Activated B cell treated with CpG ODN at 0.5 μM for 24 hours (primary cell): Measurements from ENCODE around the gene EP400. TPM values are rescaled to one million over a fixed set of nuclear protein-coding genes. Genes with fewer than 3 reads are reported as not detected.

ENCODE experiments used
- ATAC-seq: fragments of 200-7000 bp; cut with Tn5 transposase; one replicate; pipeline ENCODE4 v1.10.0; 2021; ENCODE audit warnings: low read depth, mild to moderate bottlenecking, moderate library complexity
- CTCF ChIA-PET: fragments of 350-600 bp; sonication (Branson Sonifier 250); formaldehyde crosslinking; loops from one replicate; lab custom pipeline; 2021; ENCODE audit warnings: antibody characterized with exemption; lab: Charles Lee
- POLR2A ChIA-PET: fragments of 350-600 bp; sonication (Branson Sonifier 250); formaldehyde crosslinking; loops from one replicate; lab custom pipeline; 2021; ENCODE audit warnings: antibody characterized with exemption; lab: Charles Lee
- DNase-seq: peaks from one replicate; pipeline ENCODE4 v3.0.0; 2022
- H3K27ac Mint-ChIP-seq: one replicate; pipeline ENCODE4 v1.8.0; 2020; ENCODE audit warnings: mixed read lengths
- H3K27me3 Mint-ChIP-seq: one replicate; pipeline ENCODE4 v1.8.0; 2021; ENCODE audit warnings: mixed read lengths
- H3K36me3 Mint-ChIP-seq: one replicate; pipeline ENCODE4 v1.8.0; 2021; ENCODE audit warnings: low read depth, mixed read lengths
- H3K4me1 Mint-ChIP-seq: one replicate; pipeline ENCODE4 v1.8.0; 2021; ENCODE audit warnings: mixed read lengths
- H3K4me3 Mint-ChIP-seq: one replicate; pipeline ENCODE4 v1.8.0; 2020; ENCODE audit warnings: mild to moderate bottlenecking, mixed read lengths
- H3K9me3 Mint-ChIP-seq: one replicate; pipeline ENCODE4 v1.8.0; 2020; ENCODE audit warnings: mixed read lengths
- intact Hi-C: fragments of 100-400 bp; cut with micrococcal nuclease; formaldehyde crosslinking; loops from one replicate; pipeline ENCODE4 v1.15.1; 2024
- total RNA-seq: library from RNA; stranded (reverse); gene quantifications from 2 replicates; pipeline ENCODE4 v1.2.3, GENCODE V29; 2022
- TF ChIP-seq, protein P1 (sequence below): fragments of 200-600 bp; IDR thresholded peaks from one replicate; pipeline ENCODE4 v1.8.0; 2022; ENCODE audit warnings: antibody characterized with exemption, mild to moderate bottlenecking

The EP400 gene
- total RNA-seq, 1 donor from 2014 or later: 65.6 TPM

DNA sequence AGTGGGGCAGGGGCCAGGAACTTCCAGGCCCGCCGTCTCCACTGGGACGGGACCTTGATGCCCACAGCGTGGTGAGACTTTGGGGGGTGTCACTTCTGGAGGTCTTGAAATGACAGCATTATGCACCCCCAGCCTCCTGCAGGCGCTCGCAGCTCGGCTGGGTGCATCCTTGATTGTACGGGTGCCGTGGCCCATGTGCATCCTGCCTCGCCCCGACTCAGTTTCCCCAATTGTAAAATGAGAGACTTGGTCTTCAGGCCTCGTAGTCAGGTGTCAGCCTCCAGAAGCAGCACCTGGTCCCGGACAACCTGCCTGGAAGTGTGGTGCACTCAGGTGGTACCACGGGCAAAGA lies 29.6 kb upstream of the EP400 start:
- Mint-ChIP-seq H3K4me3 (no peak overlapping the region), H3K9me3 (no peaks in the 10 kb centered on the region), H3K36me3 (peaks cover 22% of the 10 kb centered on the region), H3K27me3 (no peaks in the 10 kb centered on the region), H3K27ac (no peak overlapping the region), H3K4me1 (peaks cover 28% of the 10 kb centered on the region)
- CTCF ChIA-PET: no interaction called here
- TF ChIP-seq, protein P1, sequence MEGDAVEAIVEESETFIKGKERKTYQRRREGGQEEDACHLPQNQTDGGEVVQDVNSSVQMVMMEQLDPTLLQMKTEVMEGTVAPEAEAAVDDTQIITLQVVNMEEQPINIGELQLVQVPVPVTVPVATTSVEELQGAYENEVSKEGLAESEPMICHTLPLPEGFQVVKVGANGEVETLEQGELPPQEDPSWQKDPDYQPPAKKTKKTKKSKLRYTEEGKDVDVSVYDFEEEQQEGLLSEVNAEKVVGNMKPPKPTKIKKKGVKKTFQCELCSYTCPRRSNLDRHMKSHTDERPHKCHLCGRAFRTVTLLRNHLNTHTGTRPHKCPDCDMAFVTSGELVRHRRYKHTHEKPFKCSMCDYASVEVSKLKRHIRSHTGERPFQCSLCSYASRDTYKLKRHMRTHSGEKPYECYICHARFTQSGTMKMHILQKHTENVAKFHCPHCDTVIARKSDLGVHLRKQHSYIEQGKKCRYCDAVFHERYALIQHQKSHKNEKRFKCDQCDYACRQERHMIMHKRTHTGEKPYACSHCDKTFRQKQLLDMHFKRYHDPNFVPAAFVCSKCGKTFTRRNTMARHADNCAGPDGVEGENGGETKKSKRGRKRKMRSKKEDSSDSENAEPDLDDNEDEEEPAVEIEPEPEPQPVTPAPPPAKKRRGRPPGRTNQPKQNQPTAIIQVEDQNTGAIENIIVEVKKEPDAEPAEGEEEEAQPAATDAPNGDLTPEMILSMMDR: no peak
- ATAC-seq (no peak), DNase-seq (no peak)
- POLR2A ChIA-PET: no interaction called here
- intact Hi-C loops: loop anchor here (10.0 kb wide), 3 partner anchors 145 to 1045 kb away; partner anchors contain the start of gene RAN

GRCh38 chr12:131920902-131921840 lies 28.6 kb upstream of the EP400 start:
- Mint-ChIP-seq H3K9me3 (no peaks in the 10 kb centered on the region), H3K4me3 (no peak overlapping the region), H3K27ac (no peak overlapping the region), H3K36me3 (peaks cover 16% of the 10 kb centered on the region), H3K4me1 (peaks cover 29% of the 10 kb centered on the region), H3K27me3 (no peaks in the 10 kb centered on the region)
- POLR2A ChIA-PET: no interaction called here
- ATAC-seq (no peak), DNase-seq (no peak)
- CTCF ChIA-PET: no interaction called here
- TF ChIP-seq, protein P1: no peak
- intact Hi-C loops: loop anchor here (10.0 kb wide), 3 partner anchors 146 to 1046 kb away; partner anchors contain the start of gene RAN

- Mint-ChIP-seq H3K36me3 (peaks cover 13% of the 10 kb centered on the region), H3K4me3 (no peak overlapping the region), H3K27ac (no peak overlapping the region), H3K27me3 (no peaks in the 10 kb centered on the region), H3K4me1 (peaks cover 29% of the 10 kb centered on the region), H3K9me3 (no peaks in the 10 kb centered on the region)
- TF ChIP-seq, protein P1: no peak
- DNase-seq (no peak), ATAC-seq (no peak)
- CTCF ChIA-PET: no interaction called here
- POLR2A ChIA-PET: interaction anchor here (0.5 kb wide), 1 partner anchor 35 kb away, joined by 3 read pairs; no protein-coding TSS in a partner anchor
- intact Hi-C loops: loop anchor here (10.0 kb wide), 3 partner anchors 147 to 1047 kb away; partner anchors contain the start of gene RAN
Observed at GRCh38 chr12:131921866-131922769, 27.6 kb upstream of the EP400 start.

DNA sequence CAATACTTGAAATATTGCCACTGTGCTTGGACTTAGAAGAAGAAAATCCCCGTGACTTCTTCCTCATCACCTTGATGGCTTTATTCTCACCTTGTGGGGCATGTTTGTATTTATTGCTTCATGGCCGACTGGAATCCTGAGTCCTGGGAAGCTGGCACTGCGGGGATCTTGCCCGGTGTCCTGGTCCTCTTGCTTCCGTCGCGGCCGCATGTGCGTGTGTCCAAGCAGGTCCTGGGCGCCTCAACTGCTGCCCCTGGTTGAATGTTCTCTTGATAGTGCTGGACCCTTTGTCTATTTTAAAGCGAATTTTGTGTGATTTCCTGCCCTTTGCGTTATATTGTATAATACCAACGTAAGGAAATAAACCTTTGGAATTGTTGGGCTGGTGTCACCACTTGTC lies 27.0 kb upstream of the EP400 start:
- ChIA-PET POLR2A (interaction anchor here (1.1 to 2.8 kb wide), 4 partner anchors 27 to 212 kb away, joined by 4 to 14 read pairs (median 6); partner anchors contain the start of genes EP400 and SFSWAP), CTCF (no interaction called here)
- intact Hi-C loops: loop anchor here (1.0 to 10.0 kb wide), 5 partner anchors 26 to 1048 kb away; partner anchors contain the start of genes EP400 and RAN
- Mint-ChIP-seq H3K36me3 (peaks cover 11% of the 10 kb centered on the region), H3K27me3 (no peaks in the 10 kb centered on the region), H3K4me1 (peaks cover 33% of the 10 kb centered on the region), H3K4me3 (no peak overlapping the region), H3K9me3 (no peaks in the 10 kb centered on the region), H3K27ac (no peak overlapping the region)
- DNase-seq (no peak), ATAC-seq (no peak)
- TF ChIP-seq, protein P1: no peak
